SU-DHL-6 (cell line): ENCODE data around the gene SEBOX.

ENCODE experiments used
- EZH2phosphoT487 ChIP-seq: fragments of 200-600 bp; sonication (generic), shearing (Covaris generic); conservative IDR thresholded peaks from 2 replicates; pipeline ENCODE4 v1.6.1; 2018; ENCODE audit warnings: mild to moderate bottlenecking, antibody characterized with exemption, low read length, moderate library complexity, mixed read lengths
- TF ChIP-seq, protein P1 (sequence below): fragments of 200-600 bp; sonication (generic); IDR thresholded peaks from one replicate; pipeline ENCODE4 v1.5.1; 2017; ENCODE audit warnings: antibody characterized with exemption, mild to moderate bottlenecking, low read length, moderate library complexity; ENCODE audit not compliant: insufficient read depth, poor library complexity, severe bottlenecking

DNA sequence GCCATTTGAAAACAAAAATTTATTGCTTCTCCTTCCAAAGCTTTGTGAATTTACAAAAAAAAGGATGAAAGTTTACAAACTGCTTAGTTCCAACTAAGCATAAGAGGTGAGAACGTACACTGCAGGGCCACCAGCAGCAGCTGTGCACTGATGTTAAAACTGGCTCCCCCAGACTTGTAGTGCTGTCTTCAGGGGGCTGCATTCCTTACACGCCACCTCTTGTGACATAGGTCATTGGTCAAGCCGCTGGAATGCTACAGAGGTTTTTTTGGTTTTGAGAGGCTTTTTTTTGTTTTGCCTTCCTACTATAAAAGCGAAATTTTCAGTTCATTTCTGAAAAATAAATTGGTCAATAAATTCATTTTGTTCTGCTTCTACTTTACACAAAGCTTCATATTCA is 36.7 kb downstream of the SEBOX start:
- TF ChIP-seq, protein P1, sequence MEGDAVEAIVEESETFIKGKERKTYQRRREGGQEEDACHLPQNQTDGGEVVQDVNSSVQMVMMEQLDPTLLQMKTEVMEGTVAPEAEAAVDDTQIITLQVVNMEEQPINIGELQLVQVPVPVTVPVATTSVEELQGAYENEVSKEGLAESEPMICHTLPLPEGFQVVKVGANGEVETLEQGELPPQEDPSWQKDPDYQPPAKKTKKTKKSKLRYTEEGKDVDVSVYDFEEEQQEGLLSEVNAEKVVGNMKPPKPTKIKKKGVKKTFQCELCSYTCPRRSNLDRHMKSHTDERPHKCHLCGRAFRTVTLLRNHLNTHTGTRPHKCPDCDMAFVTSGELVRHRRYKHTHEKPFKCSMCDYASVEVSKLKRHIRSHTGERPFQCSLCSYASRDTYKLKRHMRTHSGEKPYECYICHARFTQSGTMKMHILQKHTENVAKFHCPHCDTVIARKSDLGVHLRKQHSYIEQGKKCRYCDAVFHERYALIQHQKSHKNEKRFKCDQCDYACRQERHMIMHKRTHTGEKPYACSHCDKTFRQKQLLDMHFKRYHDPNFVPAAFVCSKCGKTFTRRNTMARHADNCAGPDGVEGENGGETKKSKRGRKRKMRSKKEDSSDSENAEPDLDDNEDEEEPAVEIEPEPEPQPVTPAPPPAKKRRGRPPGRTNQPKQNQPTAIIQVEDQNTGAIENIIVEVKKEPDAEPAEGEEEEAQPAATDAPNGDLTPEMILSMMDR = no peak
- no peak for TF ChIP-seq EZH2phosphoT487
